Activated CD4-positive, alpha-beta T cell treated with anti-CD3 and anti-CD28 coated beads, Interleukin-10, Interleukin-2, amounts not matched to agents 100 ng/mL and 50 ng/mL, durations not matched to agents 16 hours and 8 hours (primary cell): ENCODE measurements around the gene HOXD9.

ENCODE experiments used
- DNase-seq: peaks from one replicate; pipeline ENCODE4 v3.0.0-alpha.2; 2020

The HOXD9 gene

GRCh38 chr2:176140513-176141317 lies 18.2 kb downstream of the HOXD9 start:
- DNase-seq, result peak; percentile 72

GRCh38 chr2:176142281-176142680 lies 19.8 kb downstream of the HOXD9 start:
- DNase-seq, result no peak

GRCh38 chr2:176145085-176145969 lies 22.8 kb downstream of the HOXD9 start:
- DNase-seq, result no peak

DNA sequence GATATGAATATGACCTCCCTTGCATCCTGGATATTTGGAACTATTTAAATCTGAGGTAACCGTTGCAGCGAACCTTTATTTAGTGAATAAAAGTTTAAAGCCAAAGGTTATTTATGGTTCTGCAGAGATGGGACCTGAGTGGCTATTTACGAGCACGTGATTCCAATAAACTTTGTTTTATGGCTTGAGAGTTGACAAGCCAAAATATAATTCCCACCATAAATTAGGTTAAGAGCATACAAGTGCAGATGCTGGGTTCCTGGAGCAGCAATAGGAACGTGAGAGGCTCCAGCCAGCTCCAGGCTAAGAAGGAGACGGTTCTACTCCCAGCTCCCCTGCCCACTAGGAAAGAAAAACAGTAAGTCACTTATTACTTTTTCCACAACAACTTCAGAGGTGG lies 23.6 kb downstream of the HOXD9 start:
- no peak for DNase-seq

- no peak for DNase-seq
Measured at GRCh38 chr2:176146645-176147044, 24.1 kb downstream of the HOXD9 start.

DNA sequence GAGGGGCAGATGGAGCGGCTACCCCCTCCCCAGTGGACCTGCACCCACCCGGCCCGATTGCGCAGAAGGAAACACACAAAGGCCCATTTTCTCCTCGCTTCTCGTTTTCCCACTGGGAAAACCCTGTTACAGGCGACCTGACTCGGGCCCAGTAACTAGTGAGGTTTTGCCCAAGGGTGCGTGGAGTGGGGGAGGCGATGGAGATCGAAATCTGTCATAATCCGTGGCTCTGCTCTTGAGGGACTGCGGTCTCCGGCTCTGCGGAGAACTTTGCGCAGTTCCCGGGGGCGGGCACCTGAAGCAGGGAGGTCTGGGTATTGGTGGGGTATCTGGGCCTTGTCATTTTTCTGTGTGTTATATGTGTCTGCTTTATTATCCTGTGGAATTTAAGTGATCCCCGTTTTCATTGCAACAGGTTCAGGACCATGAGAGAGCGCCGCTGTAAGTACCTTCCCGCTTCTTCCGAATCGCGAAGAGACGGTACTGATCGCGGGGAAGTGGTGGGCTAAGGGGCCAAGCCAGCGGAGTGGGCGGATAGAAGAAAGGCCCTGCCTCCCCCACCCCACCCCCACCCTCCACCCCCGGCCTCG lies 24.8 kb downstream of the HOXD9 start:
- no peak for DNase-seq

DNA sequence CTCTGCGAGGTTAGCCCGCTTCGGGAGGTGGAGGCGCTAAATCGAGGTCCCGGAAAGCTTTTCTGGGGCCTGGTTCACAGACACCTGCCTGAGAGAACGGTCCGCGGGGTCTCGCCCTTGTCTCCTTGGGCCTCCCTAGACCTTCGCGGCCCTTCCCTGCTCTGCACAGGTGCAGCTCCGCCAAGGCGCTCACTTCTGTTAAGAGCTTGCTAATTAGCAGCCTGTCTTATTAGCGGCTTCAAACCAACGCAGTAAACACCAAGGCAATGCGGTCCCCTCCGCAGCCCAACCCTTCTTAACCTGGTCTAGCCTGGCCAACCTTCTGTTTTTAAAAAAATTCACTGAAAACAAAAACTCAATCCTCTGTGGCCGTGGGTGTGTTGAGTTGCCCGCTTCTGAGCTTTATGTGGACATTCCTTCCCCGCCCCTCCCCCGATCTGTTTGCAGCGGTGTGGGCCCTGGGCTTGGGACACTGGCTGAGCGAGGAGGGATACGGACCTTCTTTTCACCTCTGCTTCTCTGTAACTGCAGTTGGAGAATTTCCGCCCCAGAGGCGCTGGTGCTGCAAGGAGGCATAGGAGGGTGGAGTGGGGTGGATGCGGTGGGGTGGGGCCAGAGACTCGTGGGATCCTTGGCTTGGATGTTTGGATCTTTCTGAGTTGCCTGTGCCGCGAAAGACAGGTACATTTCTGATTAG lies 25.4 kb downstream of the HOXD9 start:
- DNase-seq, result no peak

DNA sequence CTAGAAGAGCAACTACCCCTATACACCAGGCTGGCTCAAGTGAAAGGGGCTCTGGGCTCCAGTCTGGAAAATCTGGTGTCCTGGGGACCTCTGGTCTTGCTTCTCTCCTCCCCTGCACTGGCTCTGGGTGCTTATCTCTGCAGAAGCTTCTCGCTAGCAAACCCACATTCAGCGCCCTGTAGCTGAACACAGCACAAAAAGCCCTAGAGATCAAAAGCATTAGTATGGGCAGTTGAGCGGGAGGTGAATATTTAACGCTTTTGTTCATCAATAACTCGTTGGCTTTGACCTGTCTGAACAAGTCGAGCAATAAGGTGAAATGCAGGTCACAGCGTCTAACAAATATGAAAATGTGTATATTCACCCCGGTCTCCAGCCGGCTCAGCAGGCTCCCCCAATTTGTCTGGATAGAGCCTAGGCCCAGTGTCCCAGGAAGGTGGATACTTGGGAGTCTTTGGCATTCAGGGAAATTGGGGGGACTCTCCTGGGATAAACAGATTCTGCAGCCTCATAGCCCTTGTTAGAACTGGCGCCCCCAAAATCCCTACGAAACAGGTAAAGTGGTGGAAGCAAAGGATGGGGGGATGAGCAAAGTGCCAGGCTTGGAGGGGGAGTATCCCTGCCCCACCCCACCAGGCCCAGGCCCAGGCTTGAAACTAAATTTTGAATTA lies 26.4 kb downstream of the HOXD9 start:
- DNase-seq, result no peak

GRCh38 chr2:176149481-176149938 lies 27.0 kb downstream of the HOXD9 start:
- DNase-seq, result no peak

- DNase-seq, result no peak
Measured at GRCh38 chr2:176149939-176150583, 27.5 kb downstream of the HOXD9 start.

DNA sequence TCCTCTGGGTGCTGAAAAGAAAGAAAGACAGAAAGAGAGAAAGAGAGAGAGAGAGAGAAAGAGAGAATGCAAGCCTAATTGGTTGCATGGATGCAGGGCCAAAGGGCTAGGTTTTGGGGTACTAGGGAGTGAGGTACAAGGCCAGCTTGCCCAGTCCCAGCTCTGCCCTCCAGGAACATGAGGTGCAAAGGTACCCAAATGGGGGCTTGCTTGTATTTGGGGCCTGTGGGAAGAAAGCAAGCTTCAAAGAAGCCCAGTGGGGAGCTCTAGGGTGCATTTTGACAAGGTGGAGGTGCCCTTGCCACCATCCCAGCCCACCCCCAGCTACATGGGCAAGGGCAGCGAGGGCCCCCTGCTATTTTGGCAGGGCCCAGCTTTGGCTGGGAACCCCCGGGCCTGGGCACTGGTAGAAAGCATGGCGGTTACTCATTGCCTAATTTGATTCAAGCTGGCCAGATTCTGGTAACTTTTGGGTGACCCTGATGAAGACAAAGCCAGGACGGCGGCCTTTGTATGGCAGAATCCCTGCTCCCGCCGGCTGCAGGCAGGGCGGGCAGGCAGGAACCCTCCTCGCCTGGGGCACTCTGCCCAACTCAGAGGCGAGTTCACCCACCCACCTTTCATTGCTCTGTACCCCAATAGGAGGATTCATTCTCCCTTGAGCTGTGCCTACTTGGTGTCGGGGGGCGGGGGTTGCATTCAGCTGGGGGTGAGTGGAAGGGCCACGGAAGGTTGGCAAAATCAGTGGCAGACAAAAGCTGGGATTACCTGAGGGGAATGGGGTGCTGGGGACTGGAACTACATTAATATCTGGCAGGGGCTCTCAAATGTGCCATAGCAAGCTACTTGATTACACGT lies 28.3 kb downstream of the HOXD9 start:
- DNase-seq, result no peak

GRCh38 chr2:176151442-176152287 lies 29.1 kb downstream of the HOXD9 start, which contains the start of gene HOXD4:
Gene HOXD4 (plus strand): TSS chr2:176151550. CDS start chr2:176151634, 84 bp downstream.
- no peak for DNase-seq

GRCh38 chr2:176152350-176153181 lies 30.0 kb downstream of the HOXD9 start:
- DNase-seq, result no peak

- DNase-seq, result no peak
Measured at GRCh38 chr2:176154576-176155252, 32.2 kb downstream of the HOXD9 start.

DNA sequence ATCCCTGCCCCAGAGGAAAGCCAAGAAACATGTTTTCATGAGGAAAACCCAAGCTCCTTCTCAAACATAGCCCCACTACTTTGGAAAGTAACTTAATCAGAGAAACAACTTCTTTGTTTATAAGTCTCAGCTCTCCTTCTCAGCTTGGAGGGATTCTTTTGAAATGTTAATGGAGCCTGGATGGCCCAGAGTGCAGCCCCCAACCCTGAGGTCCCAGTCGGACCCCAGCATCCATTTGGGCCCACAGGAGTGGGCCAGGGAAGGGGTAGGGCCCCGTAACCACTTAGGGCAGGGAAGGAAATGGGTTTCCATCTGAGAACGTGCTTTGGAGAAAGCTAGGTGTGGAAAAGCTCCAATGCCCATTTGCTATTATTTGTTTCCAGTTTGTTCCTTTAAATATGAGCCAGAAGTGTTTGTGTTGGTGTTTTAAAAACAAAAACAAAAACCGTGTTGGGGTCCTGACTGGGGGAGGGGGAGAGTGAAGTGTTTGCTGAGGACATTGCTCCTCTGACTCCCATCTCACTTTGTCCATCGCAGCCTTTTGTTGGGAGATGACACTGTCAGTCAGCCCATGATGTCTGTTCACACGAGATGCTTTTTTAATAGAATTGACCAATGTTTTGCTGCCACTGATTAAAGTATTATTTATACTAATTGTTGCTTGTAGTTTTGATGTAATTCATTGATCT lies 33.0 kb downstream of the HOXD9 start:
- no peak for DNase-seq

DNA sequence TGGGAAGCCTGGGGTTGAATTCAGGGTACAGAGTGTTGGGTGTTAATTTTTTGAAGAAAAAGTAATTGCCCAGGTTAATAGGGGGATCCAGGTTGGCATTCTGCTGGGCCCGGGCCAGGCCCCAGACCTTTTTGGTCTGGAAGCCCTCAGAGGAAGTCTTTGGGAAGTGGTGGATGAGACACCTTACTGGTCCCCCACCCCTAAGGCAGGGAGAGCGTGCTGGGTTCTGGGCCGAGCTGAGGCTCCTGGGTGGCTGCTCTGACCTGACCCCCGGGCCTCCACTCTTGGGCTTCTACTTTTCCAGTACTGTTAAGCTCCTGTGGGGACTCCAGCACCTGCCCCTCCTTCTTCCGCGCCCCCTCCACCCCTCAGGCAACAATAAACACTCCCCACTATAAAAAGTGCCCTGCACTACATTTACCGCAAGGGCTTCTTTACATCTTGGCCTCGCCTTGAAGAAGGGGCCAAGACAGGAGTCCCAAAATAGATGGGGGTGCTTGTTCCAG lies 33.8 kb downstream of the HOXD9 start:
- DNase-seq, result no peak

DNA sequence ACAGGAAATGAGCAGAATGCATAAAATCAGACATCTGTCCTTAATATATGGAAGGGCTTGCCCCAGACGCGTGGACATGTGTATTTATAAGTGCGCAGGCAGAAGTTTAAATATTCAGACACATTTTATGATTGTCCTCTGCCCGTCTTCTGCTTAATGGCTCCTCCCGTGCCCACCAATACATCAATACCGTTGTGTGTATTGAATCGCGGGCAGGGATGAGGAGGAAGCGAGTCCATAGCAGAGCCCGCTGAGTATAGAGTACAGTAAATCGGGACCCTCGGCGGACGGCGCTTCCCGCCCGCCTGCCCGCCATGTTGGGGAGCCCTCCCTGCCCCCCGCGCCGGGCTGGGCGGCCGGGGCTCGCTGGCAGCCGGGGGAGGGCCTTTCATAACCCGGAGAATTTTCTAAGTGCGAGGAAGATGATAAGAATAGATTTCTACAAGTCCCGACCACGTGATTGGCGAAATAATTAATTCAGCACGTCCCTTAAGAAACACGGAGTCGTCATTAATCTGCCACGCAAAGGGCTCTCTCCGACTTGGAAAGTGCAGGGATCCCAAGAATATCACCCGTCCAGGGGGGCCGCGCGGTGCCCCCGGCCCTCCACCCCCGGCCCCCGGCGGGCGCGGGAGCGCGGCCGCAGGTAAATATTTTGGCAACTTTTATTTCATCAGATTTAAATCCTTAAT lies 34.4 kb downstream of the HOXD9 start, which contains the start of gene HOXD3:
TSS of gene HOXD3 (plus strand) at position 501 of the 692 bp plus-strand sequence. CDS start 11,808 bp downstream, outside the sequence.
- no peak for DNase-seq
